GM21786 (cell line): ENCODE results near the gene PALD1.

Source experiments
- ATAC-seq: cut with Tn5 transposase; IDR thresholded peaks from one replicate; pipeline ENCODE4 v1.9.1; 2021; ENCODE audit not compliant: unreplicated experiment

PALD1 gene

DNA sequence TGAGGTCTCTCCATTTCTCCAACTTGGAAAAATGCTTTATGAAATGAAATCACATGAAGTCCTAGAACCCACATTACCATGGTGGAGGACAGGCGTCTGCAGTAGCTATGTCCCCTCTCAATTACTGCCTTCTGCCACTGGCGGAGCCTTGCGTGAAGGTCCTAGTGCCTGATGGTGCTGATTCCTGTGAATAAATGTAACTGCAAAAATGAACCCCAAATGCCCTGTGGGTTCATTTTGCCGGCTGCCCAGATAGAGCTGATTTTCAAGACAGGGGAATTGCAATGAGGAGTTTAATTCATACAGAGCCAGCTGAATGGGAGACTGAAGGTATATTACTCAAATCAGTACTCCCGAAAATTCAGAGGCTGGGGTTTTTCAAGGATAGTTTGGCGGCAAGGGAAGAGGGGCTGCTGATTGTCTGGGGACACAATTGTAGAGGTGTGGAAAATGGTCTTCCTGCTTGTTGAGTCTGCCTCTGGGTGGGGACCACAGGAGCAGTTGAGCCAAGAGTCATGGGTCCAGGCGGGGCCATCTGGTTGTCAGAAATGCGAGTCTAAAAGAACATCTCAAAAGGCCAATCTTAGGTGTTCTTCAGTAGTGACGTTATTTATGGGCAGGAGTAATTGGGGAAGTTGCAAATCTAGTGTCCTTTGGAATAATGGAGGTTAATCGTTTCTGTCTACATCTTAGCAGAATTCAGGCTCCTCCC, 110.4 kb downstream of the PALD1 start:
- no peak for ATAC-seq

DNA sequence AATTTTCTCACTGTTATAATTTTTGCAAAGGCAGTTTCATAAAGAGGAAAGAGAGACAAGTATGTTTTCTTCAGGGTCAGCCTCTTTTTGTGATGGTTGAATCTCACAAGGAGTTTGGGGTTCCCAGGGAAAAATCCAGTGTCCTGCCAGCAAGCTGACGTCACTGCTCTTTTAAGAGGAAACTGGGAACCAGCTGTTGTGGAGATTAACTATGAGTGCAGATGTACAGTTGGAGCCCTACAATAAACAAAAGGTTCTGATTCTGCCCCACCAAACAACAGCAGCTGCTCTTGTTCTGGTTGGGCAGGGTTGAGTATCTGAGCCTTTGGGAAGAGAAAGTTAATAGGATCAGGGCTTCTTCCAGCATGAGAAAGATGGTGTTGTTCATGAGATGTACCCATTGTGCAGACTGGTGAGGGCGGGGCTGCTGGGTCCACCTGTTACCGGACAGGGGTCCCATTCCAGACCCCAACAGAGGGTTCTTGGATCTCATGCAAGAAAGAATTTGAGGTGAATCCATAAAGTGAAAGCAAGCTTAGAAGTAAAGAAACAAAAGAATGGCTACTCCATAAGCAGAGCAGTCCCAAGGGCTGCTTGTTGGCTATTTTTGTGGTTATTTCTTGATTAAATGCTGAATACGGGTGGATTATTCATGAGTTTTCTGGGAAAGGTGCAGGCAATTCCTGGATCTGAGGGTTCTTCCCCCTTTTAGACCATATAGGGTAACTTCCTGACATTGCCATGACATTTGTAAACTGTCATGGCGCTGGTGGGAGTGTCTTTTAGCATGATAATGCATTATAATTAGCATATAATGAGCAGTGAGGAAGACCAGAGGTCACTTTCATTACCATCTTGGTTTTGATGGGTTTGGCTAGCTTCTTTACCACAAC, 111.4 kb downstream of the PALD1 start:
- ATAC-seq: no peak

DNA sequence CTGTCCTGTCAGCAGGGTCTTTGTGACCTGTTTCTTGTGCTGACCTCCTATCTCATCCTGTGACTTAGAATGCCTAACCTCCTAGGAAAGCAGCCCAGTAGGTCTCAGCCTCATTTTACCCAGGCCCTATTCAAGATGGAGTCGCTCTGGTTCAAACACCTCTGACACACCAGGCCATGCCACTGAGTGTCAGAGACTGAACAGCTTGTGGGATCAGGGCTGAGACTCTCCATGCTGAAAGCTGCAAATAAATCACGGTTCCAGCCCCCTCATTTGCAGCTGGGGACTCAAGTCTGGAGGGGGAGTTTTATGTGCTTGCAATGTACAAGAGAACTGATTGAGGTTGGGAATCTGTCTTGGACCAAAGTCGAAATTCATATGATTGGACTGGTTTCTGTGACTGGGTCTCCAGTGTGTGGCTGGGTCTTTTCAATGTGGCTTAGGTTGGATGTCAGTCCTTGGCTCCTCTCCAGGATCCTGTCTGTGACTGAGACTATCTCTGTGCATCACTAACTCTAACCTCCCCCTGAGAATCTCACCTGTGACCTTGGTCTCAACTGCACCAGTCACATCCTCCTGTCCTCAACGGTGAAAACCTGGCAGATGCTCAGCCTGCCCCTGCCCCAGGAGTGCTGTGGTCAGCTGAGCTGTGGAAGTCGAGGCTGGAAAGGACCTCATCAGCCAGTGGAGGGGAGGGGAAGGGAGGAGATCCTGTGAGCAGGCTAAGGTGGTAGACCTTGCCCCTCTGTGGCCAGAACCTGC, 112.3 kb downstream of the PALD1 start:
- no peak for ATAC-seq

DNA sequence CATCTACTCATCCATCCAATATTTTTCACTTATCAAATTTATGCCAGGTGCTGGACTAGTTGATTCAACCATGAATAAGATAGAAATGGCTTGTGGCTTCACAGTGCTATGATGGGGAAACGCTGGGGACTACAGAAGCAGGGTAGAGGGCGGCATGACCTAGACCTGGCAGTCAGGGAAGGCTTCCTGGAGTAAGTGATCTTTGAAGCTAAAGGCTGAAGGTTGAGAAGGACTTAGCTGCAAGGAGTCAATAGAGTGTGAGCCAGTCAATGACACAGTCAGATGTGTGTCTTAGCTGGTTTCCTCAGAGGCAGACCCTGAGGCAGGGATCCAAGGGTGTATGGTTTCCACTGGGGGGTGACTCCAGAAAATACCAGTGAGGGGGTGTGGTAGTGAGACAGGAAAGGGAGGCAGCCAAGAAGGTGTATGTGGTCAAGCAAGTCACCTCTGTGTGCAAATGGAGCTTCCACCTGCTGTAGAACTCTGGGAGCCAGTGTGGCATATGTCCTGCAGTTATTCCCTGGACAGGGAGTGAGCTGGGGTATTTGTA, 113.7 kb downstream of the PALD1 start:
- no peak for ATAC-seq

DNA sequence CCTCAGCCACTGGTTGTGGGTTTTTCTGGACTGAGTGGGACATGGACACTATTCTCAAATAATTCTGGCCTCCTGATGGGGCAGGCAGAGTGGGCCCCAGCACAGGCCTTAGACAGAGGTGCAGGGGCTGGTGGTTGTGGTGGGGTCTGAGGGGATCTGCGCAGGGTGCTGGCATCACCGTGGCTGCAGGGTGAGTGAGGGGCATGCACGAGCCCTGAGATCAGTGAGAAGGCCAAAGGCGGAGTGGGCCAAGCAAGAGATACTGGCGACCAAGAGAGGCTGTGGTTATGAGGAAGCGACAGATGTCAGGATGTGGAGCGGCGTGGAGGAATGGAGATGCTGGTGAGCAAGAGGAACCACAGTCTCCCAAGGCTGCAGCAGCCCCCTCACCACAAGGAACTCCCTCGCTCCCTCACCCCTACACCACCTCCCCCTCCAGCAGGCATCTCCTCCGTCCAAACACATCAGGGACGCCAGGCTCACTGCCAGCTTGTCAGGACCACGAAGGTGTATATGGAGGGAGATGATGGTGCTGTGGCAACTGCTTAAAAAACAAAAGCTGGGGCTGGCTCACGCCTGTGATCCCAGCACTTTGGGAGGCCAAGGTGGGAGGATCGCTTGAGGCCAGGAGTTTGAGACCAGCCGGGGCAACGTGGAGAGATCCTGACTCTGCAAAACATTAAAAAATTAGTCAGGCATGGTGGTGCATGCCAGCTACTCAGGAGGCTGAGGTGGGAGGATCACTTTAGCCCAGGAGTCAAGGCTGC, 114.4 kb downstream of the PALD1 start:
- no peak for ATAC-seq

DNA sequence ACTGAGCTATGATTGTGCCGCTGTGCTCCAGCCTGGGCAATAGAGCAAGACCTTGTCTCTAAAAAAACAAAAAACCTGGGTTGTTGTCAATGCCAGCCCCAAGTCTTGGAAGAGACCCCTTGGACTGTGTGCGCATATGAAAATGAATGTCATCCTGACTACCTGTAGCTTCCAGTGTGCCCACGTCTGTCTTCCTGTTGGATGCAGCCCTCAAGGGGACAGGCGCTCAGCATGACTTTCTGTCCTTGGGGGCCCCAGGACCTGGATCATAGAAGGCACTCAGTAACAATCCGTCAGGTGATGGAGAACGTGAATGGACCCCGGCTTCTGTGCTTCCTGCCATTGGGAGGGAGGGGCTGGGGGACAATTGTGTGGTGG, 114.9 kb downstream of the PALD1 start:
- no peak for ATAC-seq

DNA sequence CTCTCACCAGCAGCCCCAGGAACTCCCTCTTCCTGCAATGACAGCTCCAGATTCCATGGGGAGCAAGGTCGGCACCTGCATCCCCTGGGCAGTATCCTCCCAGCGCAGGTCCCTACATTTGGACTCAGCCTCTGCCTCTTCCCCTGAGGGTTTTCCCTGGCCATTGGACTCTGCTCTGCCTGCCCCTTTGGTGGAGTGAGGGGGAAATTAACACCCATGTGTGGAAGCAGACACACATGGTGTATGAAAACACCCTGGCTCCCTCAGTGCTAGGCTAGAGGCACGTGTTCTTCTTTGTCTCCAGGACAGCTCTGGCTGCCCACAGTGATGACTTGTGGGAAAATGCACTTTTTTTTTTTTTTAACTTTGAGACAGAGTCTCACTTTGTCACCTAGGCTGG, 115.6 kb downstream of the PALD1 start:
- no peak for ATAC-seq

DNA sequence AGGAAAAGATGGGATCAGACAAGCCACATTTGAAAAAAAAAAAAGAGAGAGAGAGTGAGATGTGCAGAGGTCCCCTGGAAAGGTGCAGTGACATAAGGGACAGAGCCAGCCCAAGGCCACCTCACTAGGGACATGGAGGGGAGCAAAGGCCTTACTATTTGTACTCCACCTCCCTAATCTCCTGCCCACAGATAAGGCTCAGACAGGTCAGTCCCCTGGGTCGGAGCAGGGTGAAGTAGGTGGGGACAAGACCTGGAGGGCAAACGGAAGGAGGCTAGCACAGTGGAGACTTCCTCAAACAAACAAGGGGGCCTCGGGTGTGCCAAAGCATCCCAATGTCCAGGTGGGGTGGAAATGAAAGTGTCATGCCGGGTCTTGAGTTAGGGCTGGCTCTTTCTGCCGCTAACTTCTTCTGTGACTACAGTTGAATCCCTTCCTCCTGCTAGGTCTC, 117.0 kb downstream of the PALD1 start:
- no peak for ATAC-seq

DNA sequence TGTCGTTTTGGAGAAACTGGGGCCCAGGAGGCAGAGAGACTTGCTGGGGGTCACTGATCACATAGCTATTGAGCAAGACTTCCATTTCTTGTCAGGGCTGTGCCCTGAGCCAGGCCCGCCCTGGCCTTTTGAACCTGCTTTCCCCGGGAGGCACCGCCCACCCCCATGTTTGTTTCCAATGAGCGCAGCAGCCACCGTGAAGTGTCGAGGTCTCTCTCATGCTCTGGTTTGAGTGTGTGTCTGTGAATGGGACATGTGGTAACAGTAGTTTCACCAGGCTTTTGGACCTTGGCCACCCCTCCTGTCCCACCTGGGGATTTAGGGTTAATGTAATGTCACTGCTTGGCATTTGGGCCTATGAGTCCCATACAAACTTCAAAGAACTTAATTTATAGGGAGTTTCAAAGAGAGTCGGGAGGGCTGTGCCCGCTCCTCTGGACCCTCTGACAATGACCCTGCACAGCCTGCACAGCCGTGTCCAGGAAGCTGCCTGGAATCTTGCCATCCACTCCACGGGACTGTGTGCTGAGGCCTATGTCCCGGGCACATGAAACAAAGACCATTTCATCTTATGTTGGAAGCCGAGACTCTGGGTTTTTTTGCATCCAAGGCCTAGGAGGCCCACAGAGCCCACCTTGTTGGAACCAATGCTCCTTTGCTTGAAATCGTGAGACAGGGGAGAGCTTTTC, 117.7 kb downstream of the PALD1 start:
- ATAC-seq: no peak

DNA sequence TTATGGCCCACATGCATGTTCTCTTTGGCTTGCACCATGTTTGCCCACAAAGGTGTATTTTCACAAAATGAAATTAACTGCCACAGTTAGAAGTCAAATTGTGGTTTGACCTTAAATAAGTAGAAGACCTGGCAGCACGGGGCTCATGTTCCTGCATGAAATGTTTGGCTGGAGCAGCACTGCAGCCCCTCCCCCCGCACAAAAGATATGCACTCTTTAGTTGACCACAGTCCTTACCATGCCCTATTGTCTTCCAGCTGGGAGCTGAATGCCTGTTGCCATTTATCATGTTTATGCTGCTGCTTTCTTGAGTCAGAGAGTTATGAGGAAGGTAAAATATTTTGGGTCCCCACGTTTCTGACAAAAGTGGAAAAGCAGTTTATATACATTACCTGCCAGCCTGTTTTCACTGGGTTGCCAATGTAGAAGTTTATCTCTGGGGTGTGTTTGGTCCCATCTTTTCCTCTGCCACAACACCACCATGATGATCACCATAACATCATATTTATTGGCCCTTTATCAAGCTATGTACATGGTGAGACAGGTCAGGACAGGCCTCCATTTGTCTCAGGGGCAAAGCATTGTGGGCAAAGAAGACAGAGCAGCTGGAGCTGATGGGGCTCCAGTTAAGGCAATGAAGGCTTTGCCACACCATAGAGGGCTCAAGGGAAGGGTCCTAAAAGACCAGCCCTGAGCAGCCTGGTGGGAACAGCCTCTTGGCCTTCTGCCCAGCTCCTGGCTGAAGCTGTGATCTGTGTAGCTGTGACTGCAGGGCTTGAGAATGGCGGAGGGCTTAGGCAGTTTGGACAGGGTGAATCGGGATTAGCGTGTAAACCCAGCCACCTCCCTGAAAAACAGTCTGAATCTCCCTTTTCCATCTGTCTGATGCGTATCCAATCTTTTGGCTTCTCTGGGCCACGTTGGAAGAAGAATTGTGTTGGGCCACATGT, 118.6 kb downstream of the PALD1 start:
- no peak for ATAC-seq

DNA sequence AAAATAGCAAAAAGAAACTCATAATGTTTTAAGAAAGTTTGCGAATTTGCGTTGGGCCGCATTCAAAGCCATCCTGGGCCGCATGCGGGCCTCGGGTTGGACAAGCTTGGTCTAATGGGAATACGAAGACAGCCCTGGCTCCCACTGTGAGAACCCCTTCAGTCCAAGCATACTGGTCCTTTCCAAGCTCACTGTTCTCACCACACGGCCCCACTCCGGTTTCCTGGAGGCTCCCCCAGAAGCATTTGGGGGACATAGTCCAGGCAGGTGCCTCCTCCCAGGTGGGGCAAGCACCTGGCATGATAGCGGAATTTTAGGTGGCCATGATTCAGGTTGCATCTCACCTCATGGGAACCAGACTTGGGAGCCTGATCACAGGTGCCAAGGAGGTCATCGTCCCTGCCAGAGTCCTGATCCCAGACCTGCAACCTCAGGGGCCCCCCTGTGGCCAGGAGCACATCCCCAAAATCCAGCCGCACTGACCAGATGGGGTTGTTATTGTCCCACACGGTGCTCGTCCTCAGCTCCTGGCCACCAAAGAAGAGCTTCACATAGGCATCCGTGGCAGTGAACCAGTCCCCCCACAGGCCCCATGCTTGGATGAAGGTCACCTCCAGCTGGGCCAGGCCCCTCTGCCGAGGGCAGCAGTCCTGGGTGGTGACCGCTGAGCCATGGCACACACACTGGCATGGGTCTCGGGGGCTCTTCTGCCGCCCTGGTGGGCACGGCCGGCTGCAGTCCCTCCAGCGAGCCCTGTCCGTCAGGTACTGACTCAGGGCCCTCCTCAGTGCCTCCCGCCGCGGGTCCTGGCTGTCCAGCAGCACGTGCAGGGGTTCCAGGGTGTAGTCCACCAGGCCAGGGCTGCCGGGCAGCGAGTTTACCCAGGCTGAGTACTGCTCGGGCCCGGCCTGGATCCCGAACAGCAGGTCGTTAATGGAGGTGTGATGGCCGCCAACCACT, 119.6 kb downstream of the PALD1 start:
- no peak for ATAC-seq

DNA sequence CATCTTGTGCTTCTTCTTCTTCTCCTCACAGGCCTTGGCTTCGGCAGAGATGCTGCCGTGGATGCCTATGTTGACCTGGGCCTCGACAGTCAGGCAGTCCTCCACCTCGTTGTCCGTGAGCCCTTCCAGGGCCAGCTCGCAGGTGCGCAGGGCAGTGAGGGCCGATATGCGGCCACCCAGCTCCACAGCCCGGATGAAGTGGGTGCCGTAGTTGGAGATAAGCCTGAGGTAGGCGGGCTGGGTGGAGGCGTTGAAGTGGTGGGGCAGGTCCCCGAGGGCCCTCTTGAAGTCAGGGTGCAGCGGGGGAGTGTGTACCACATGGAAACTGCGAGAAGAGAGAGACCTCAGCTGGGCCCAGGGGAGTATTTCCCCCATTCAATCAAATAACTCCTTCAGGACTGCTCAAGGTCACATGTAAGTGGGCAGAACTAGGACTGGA, 120.3 kb downstream of the PALD1 start:
- no peak for ATAC-seq

DNA sequence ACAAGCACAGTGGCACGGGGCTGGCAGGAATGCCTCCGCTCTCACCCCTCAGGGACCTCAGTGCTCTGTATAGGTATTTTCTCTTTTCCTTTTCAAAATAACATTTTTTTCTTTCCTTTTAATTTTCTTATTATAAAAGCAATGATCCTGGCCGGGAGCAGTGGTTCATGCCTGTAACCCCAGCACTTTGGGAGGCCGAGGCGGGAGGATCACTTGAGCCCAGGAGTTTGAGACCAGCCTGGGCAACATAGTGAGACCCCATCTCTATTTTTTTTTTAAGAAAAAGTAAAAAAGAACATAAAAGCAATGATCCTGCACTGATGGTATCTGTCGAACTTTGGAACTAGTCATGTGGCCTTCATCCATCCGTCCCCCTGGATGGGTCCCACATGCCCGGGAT, 120.8 kb downstream of the PALD1 start:
- no peak for ATAC-seq

DNA sequence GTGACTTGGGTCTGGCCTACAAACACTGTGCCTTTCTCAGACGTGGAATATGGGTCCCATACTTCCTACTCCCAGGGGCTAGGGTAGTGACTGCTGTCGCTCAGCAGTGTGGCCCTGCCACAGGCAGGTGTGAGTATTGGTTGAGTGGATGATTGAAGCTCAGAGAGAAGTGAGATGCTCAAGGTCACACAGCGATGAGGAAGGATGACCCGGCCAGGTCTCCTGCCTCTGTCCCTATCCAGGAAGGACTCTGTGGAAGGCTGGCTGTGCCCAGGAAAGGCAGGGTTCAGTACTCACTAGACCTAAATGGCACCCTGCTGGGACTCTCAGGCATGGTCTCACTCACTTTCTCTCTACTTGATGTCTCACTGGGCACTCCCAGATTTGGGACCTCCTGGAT, 121.2 kb downstream of the PALD1 start:
- ATAC-seq: no peak

DNA sequence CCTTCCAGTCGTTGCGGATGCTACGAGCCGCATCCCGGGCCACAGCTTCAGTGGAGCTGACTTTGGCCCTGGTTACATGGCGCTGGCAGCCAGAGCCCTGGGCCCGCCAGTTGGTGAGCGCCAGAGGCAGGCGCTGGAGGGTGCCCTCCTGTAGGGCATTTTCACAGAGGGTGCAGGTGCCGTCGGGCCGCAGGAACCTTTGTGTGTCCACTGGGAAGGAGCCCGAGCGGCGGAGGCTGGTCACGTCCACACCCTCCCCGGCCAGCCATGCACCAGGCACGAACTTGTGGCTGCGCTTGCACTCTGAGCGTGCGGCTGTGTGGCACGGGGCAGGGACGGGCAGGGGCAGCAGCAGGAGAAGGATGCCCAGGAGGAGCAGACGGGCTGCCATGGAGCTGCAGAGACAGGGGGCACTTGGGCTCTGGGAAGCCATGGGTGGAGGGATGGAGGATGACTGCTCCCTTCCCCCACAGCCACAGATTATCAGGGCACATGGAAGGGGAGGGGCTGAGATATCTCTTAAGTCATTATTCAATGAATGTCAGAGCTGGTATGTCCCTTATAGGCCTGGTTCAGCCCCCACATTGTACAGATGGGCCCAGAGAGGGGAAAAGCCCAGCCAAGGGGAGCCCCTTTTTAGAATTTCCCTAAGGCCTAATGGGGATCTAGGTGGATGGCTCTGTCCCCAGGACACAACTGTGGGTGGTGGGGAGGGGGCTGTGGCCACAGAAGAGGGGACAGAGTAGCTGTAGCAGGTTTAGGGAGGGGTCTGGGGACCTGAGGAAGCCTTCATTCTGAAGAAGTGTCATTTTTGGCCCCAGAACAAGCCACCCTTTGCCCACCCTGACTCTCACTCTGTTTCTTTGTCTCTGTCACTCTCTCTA, 122.2 kb downstream of the PALD1 start:
- ATAC-seq: no peak

DNA sequence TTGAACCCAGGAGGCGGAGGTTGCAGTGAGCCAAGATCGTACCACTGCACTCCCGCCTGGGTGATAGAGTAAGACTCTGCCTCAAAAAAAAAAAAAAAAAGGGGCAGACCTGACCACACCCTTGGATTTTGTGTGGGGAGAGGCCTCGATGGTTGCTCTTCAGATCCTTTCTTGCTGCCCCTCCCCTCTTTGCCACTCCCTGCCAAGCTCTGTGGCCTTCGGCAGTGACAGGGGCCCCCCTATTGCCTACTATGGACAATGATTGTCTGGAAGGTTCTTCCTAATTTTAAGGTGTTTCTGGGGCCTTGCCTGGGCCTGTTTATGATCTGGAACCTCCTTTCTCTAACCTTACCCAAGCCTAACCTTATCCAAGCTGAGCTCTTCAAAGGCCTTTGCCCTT, 123.2 kb downstream of the PALD1 start:
- ATAC-seq: no peak
